ENCODE results near the gene MUL1.

MUL1 gene

GRCh38 chr1:20505488-20505887, 2.5 kb downstream of the MUL1 start:
- no peaks in the 10 kb centered on the region for H3K9me3 ChIP-seq (ENCODE audit: insufficient read depth, low read length)
- H3K27me3 ChIP-seq (ENCODE audit: low read length): no peaks in the 10 kb centered on the region
- no peak overlapping the region for H3K27ac ChIP-seq (ENCODE audit: low read depth, low read length)
- no peaks in the 10 kb centered on the region for H3F3A ChIP-seq (ENCODE audit: insufficient read depth)
- H2AFZ ChIP-seq (ENCODE audit: low read depth, low read length, severe bottlenecking): no peak overlapping the region
- H3K9ac ChIP-seq (ENCODE audit: low read length): no peak overlapping the region
- no peak overlapping the region for H3K4me3 ChIP-seq (ENCODE audit: insufficient read depth, low read length, poor library complexity, severe bottlenecking)
- peaks cover 37% of the 10 kb centered on the region for H3K79me2 ChIP-seq (ENCODE audit: insufficient read depth, low read length)
- no peak overlapping the region for H3K4me2 ChIP-seq (ENCODE audit: low read depth, low read length, poor library complexity, severe bottlenecking)
- no peak for TF ChIP-seq CTCF (IDR thresholded peaks at IDR 0.05; ENCODE audit: insufficient read depth, low read length, poor library complexity, severe bottlenecking)
- no peak for TF ChIP-seq EZH2phosphoT487 (conservative IDR thresholded peaks at IDR 0.05; ENCODE audit: low read length)
- H4K20me1 ChIP-seq (ENCODE audit: low read depth, low read length): no peaks in the 10 kb centered on the region
- no peaks in the 10 kb centered on the region for H3K36me3 ChIP-seq (ENCODE audit: low read length)
- no peaks in the 10 kb centered on the region for H3K9me2 ChIP-seq (replicated peaks; ENCODE audit: insufficient read depth, low read length)

- TF ChIP-seq EZH2phosphoT487 (conservative IDR thresholded peaks at IDR 0.05; ENCODE audit: low read length) (no peak), CTCF (IDR thresholded peaks at IDR 0.05; ENCODE audit: insufficient read depth, low read length, poor library complexity, severe bottlenecking) (no peak)
- no peaks in the 10 kb centered on the region for H3K9me3 ChIP-seq (ENCODE audit: insufficient read depth, low read length)
- no peak overlapping the region for H3K4me3 ChIP-seq (ENCODE audit: insufficient read depth, low read length, poor library complexity, severe bottlenecking)
- no peak overlapping the region for H3K9ac ChIP-seq (ENCODE audit: low read length)
- H3K27ac ChIP-seq (ENCODE audit: low read depth, low read length): no peak overlapping the region
- H4K20me1 ChIP-seq (ENCODE audit: low read depth, low read length): no peaks in the 10 kb centered on the region
- no peak overlapping the region for H3K4me2 ChIP-seq (ENCODE audit: low read depth, low read length, poor library complexity, severe bottlenecking)
- H3F3A ChIP-seq (ENCODE audit: insufficient read depth): no peaks in the 10 kb centered on the region
- H3K9me2 ChIP-seq (replicated peaks; ENCODE audit: insufficient read depth, low read length): no peaks in the 10 kb centered on the region
- H3K79me2 ChIP-seq (ENCODE audit: insufficient read depth, low read length): peaks cover 18% of the 10 kb centered on the region; the same call in 1 of the 2 replicates
- no peaks in the 10 kb centered on the region for H3K36me3 ChIP-seq (ENCODE audit: low read length)
- H2AFZ ChIP-seq (ENCODE audit: low read depth, low read length, severe bottlenecking): no peak overlapping the region
- no peaks in the 10 kb centered on the region for H3K27me3 ChIP-seq (ENCODE audit: low read length)
Measured at GRCh38 chr1:20500716-20501115, 7.2 kb downstream of the MUL1 start.

GRCh38 chr1:20499718-20500117, 8.2 kb downstream of the MUL1 start:
- no peaks in the 10 kb centered on the region for H4K20me1 ChIP-seq (ENCODE audit: low read depth, low read length)
- H3K4me2 ChIP-seq (ENCODE audit: low read depth, low read length, poor library complexity, severe bottlenecking): no peak overlapping the region
- H3K9ac ChIP-seq (ENCODE audit: low read length): no peak overlapping the region
- no peaks in the 10 kb centered on the region for H3K9me3 ChIP-seq (ENCODE audit: insufficient read depth, low read length)
- no peaks in the 10 kb centered on the region for H3K27me3 ChIP-seq (ENCODE audit: low read length)
- no peak overlapping the region for H2AFZ ChIP-seq (ENCODE audit: low read depth, low read length, severe bottlenecking)
- TF ChIP-seq EZH2phosphoT487 (conservative IDR thresholded peaks at IDR 0.05; ENCODE audit: low read length) (no peak), CTCF (IDR thresholded peaks at IDR 0.05; ENCODE audit: insufficient read depth, low read length, poor library complexity, severe bottlenecking) (no peak)
- no peaks in the 10 kb centered on the region for H3K36me3 ChIP-seq (ENCODE audit: low read length)
- no peaks in the 10 kb centered on the region for H3K9me2 ChIP-seq (replicated peaks; ENCODE audit: insufficient read depth, low read length)
- H3K4me3 ChIP-seq (ENCODE audit: insufficient read depth, low read length, poor library complexity, severe bottlenecking): no peak overlapping the region
- no peak overlapping the region for H3K27ac ChIP-seq (ENCODE audit: low read depth, low read length)
- H3F3A ChIP-seq (ENCODE audit: insufficient read depth): no peaks in the 10 kb centered on the region
- peaks cover 9% of the 10 kb centered on the region; the same call in 1 of the 2 replicates for H3K79me2 ChIP-seq (ENCODE audit: insufficient read depth, low read length)
